Panc1 (cell line): Measurements from ENCODE around the gene ADARB2. TPM values are rescaled to one million over a fixed set of nuclear protein-coding genes. Genes with fewer than 3 reads are reported as not detected.

Experiments used
- ATAC-seq: fragments of 200-7000 bp; cut with Tn5 transposase; 2 replicates; pipeline ENCODE4 v1.9.1; 2020; ENCODE audit warnings: mild to moderate bottlenecking, moderate library complexity
- BruUV-seq: library from RNA; stranded (reverse); fragments of 400-500 nt; replicated peaks from 2 replicates; lab custom pipeline; 2021; lab: Mats Ljungman, UMichigan
- CTCF ChIA-PET: fragments of 300-600 bp; sonication (Branson Sonifier 250); formaldehyde crosslinking; loops from one replicate; lab custom pipeline; 2022; ENCODE audit warnings: antibody characterized with exemption; lab: Charles Lee
- POLR2A ChIA-PET: fragments of 300-600 bp; sonication (Branson Sonifier 250); formaldehyde crosslinking; loops from one replicate; lab custom pipeline; 2022; ENCODE audit warnings: antibody characterized with exemption; lab: Charles Lee
- DNase-seq: peaks from one replicate; pipeline ENCODE4 v3.0.0-alpha.2; 2010; ENCODE audit warnings: low read depth, low spot score
- H3K27ac ChIP-seq: 2 replicates; pipeline ENCODE4 v1.5.1; 2011; ENCODE audit warnings: mild to moderate bottlenecking, low read length, inconsistent platforms
- H3K27me3 ChIP-seq: fragments of 200-500 bp; sonication (Bioruptor generic); 2 replicates; pipeline ENCODE4 v1.6.0; 2014; ENCODE audit warnings: low read length, inconsistent platforms; ENCODE audit not compliant: control insufficient read depth, insufficient read depth
- H3K36me3 ChIP-seq: fragments of 200-500 bp; sonication (Bioruptor generic); 2 replicates; pipeline ENCODE4 v1.5.1; 2014; ENCODE audit warnings: inconsistent platforms, mild to moderate bottlenecking, low read length, moderate library complexity; ENCODE audit not compliant: control insufficient read depth, insufficient read depth
- H3K4me1 ChIP-seq: 2 replicates; pipeline ENCODE4 v1.5.1; 2011; ENCODE audit warnings: inconsistent platforms, mild to moderate bottlenecking, low read length, moderate library complexity; ENCODE audit not compliant: control insufficient read depth, insufficient read depth
- H3K4me3 ChIP-seq, 2 experiments: 2 replicates each; pipeline ENCODE4 v1.5.1; 2011 to 2012; ENCODE audit warnings: low read depth in 2 of 2, low read length in 2 of 2, mild to moderate bottlenecking in 2 of 2, inconsistent platforms in 1 of 2, moderate library complexity in 1 of 2
- H3K9me3 ChIP-seq: fragments of 200-500 bp; sonication (Bioruptor generic); 2 replicates; pipeline ENCODE4 v1.5.1; 2014; ENCODE audit warnings: low read depth, mild to moderate bottlenecking, inconsistent platforms, low read length, moderate library complexity; ENCODE audit not compliant: control insufficient read depth, insufficient read depth
- POLR2AphosphoS5 ChIP-seq: IDR thresholded peaks from 2 replicates; pipeline ENCODE4 v1.6.1; 2012; ENCODE audit warnings: mild to moderate bottlenecking, low read depth, low read length, moderate library complexity
- REST ChIP-seq, 2 experiments: IDR thresholded peaks; 2 replicates each; pipeline ENCODE4 v1.6.1; 2011 to 2012; ENCODE audit warnings: low read depth in 2 of 2, control low read depth in 1 of 2, low read length in 1 of 2, mild to moderate bottlenecking in 1 of 2, moderate library complexity in 1 of 2; ENCODE audit not compliant: insufficient read depth in 1 of 2
- SIN3A ChIP-seq: IDR thresholded peaks from 2 replicates; pipeline ENCODE4 v1.6.1; 2012; ENCODE audit warnings: low read depth, mild to moderate bottlenecking, low read length, moderate library complexity, borderline replicate concordance; ENCODE audit not compliant: insufficient read depth
- TCF7L2 ChIP-seq: IDR thresholded peaks from 2 replicates; pipeline ENCODE4 v1.6.1; 2011; ENCODE audit warnings: mild to moderate bottlenecking, low read depth, low read length, inconsistent platforms
- in situ Hi-C: cut with HindIII; loops from 2 replicates; pipeline ENCODE4 v1.10.0; 2016; ENCODE audit warnings: low sequenced_read_pairs, low pct_unique_long_range_greater_than_20kb
- intact Hi-C: fragments of 100-400 bp; cut with micrococcal nuclease; formaldehyde crosslinking; loops from one replicate; pipeline ENCODE4 v1.10.0; 2022; ENCODE audit not compliant: unreplicated experiment
- total RNA-seq: library from RNA; stranded (reverse); gene quantifications from one replicate; pipeline ENCODE4 v1.2.1, GENCODE V29; 2021; ENCODE audit not compliant: unreplicated experiment
- TF ChIP-seq, protein P1 (sequence below): fragments of 450-650 bp; IDR thresholded peaks from 2 replicates; pipeline ENCODE4 v1.5.1; 2017; ENCODE audit warnings: mild to moderate bottlenecking

Gene ADARB2
- total RNA-seq, 1 experiment from 2014 or later, result 0.31 TPM

GRCh38 chr10:1526436-1527055 is 210.8 kb downstream of the ADARB2 start:
- CTCF ChIA-PET, result no interaction called here
- Histone ChIP-seq H3K36me3 (no peaks in the 10 kb centered on the region), H3K4me3 (no peak overlapping the region), H3K4me1 (no peaks in the 10 kb centered on the region), H3K9me3 (no peaks in the 10 kb centered on the region), H3K27ac (no peak overlapping the region), H3K27me3 (peaks cover 5% of the 10 kb centered on the region; the same call in 1 of the 2 replicates)
- TF ChIP-seq POLR2AphosphoS5 (no peak), REST (IDR thresholded peaks at IDR 0.05; ENCODE audit: insufficient read depth in 1 of 2, low read depth in 2 of 2, low read length in 1 of 2) (no peak), TCF7L2 (no peak), SIN3A (no peak)
- TF ChIP-seq, protein P1, sequence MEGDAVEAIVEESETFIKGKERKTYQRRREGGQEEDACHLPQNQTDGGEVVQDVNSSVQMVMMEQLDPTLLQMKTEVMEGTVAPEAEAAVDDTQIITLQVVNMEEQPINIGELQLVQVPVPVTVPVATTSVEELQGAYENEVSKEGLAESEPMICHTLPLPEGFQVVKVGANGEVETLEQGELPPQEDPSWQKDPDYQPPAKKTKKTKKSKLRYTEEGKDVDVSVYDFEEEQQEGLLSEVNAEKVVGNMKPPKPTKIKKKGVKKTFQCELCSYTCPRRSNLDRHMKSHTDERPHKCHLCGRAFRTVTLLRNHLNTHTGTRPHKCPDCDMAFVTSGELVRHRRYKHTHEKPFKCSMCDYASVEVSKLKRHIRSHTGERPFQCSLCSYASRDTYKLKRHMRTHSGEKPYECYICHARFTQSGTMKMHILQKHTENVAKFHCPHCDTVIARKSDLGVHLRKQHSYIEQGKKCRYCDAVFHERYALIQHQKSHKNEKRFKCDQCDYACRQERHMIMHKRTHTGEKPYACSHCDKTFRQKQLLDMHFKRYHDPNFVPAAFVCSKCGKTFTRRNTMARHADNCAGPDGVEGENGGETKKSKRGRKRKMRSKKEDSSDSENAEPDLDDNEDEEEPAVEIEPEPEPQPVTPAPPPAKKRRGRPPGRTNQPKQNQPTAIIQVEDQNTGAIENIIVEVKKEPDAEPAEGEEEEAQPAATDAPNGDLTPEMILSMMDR, result no peak
- intact Hi-C loops, result no loop called here
- no TSS peak for BruUV-seq
- DNase-seq (no peak), ATAC-seq (no peak)
- POLR2A ChIA-PET, result no interaction called here
- in situ Hi-C loops, result no loop called here

GRCh38 chr10:1525354-1526162 is 211.8 kb downstream of the ADARB2 start:
- H3K4me1 ChIP-seq, result no peaks in the 10 kb centered on the region
- H3K9me3 ChIP-seq, result no peaks in the 10 kb centered on the region
- TF ChIP-seq, protein P1, result no peak
- TF ChIP-seq TCF7L2 (no peak), REST (IDR thresholded peaks at IDR 0.05; ENCODE audit: insufficient read depth in 1 of 2, low read depth in 2 of 2, low read length in 1 of 2) (no peak), POLR2AphosphoS5 (no peak), SIN3A (no peak)
- no peak overlapping the region for H3K4me3 ChIP-seq
- intact Hi-C loops (no loop called here), in situ Hi-C loops (no loop called here)
- H3K36me3 ChIP-seq, result no peaks in the 10 kb centered on the region
- H3K27me3 ChIP-seq, result peaks cover 8% of the 10 kb centered on the region
- no peak for DNase-seq
- H3K27ac ChIP-seq, result no peak overlapping the region
- ATAC-seq, result no peak
- POLR2A ChIA-PET, result no interaction called here
- CTCF ChIA-PET, result no interaction called here
- BruUV-seq, result no TSS peak
